Skeletal muscle cell (primary cell): ENCODE results near the gene SORCS3.

ENCODE experiments used
- DNase-seq: peaks from one replicate; pipeline ENCODE4 v3.0.0-alpha.2; 2010; ENCODE audit warnings: low read depth
- H3K4me3 ChIP-seq: 2 replicates; pipeline ENCODE4 v1.5.1; 2011; ENCODE audit warnings: low read depth, mild to moderate bottlenecking, control low read depth, low read length, moderate library complexity

Gene SORCS3

GRCh38 chr10:104809288-104810090 is 168.4 kb downstream of the SORCS3 start:
- peak; percentile 78 for DNase-seq
- H3K4me3 ChIP-seq = no peak overlapping the region

- H3K4me3 ChIP-seq = no peak overlapping the region
- no peak for DNase-seq
These were observed 170.1 kb downstream of the SORCS3 start for GRCh38 chr10:104811166-104811565.

DNA sequence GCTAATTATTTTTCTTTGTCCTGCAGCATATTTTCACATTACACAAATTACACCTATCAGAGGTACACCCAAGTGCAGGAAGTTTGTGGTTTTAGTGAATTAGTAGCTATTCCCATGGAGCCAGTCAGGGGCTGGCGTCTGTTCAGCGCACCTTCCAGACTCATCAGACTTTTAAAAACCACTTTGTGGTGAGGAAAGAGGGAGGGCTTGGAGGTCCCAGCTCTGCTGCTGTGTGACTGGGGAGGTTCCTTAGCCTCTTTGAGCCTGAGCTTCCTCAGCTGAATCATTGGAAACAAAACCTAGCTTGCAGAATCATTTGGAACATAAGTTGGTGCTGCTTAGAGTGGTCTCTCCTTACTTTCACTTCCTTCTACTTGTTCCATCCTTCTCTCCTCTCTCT is 175.4 kb downstream of the SORCS3 start:
- H3K4me3 ChIP-seq = no peak overlapping the region
- no peak for DNase-seq

DNA sequence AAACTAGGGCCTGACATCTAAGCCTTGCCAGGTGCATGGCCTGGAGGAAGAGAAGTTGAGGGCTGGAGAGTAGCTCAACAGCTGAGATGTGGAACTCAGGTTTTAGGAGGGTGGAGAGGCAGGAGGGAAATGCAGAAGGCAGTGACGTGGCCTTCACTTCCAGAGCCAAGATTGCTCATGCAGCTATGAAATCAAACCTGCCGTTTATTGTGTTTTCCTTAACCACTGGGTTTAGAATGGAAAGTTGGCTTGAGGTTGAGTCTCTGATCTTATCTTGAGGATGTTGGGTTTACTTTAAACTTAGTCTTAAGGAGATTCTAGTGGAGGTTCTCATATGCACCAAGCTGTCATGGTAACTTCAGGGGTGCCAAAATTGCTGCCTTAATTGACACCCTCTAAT is 178.6 kb downstream of the SORCS3 start:
- no peak for DNase-seq

DNA sequence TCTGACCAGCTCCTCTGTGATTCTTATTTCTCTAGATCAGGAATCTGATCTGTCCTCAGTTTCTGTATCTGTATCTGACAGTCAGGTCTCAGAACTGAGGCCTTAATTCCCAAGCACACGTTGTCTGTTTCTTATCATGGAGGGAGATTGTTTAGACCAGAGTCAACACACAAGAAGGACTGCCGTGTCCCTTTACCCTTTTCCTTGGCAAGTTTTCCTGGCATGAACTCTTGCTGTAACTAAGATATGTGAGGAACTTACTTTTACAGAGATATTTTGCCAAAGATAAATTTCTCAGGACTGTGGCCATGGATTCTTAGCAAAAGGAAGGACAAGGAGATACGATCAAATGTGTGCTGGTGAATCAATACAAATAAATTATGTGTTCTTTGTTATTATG is 181.0 kb downstream of the SORCS3 start:
- no peak for DNase-seq
- H3K4me3 ChIP-seq = no peak overlapping the region

More for the DNA sequence above, 178.6 kb downstream of the SORCS3 start:
- no peak overlapping the region for H3K4me3 ChIP-seq

DNA sequence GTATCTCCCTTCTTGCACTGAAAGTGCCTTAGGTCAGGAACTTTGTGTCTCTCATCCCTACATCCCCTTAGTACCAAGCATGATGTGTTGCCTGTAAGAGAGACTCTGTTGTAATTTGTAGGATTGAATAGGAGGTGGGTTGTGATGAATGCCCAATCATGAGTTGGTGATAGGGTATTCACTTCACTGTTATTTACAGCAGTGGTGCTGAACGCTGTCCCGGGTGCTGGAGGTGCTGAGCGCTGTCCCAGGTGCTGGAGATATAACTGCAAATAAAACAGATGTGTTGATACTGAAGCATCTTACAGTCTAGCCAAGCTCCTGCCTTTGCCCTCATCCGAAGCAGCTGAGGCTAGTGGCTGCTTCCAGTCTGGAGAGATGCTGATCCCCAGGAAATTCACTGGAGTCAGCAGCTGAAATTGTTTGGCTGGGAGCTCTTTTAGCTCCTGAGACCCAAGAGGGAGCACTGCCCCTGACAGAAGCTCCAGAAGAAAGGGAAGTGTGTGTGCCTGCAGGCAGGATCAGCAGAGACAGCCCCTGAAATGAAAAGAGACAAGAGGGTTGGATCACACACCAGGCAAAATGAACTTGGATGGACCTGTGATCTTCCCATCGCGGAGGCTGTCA is 183.4 kb downstream of the SORCS3 start:
- DNase-seq = peak; percentile 15
- H3K4me3 ChIP-seq = no peak overlapping the region

DNA sequence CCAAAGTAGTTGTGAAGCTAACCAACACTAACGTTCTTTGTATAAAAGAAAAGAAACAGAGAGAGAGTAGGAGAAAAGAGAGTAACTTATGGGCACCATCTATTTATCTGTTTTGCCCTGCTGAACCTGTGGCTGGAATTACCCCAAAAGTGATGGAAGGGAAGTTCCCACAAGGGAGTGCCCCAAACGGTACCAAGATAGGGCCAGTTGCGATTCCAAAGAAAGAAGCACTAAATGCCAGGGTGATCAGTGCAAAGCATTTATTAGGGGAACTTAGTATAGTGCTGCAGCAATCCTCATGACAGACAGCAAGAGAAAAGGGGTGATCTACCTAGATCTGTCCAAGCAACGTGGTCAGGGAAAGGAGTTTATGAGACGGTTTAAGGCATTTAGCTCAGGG is 190.2 kb downstream of the SORCS3 start:
- H3K4me3 ChIP-seq = no peak overlapping the region
- no peak for DNase-seq

DNA sequence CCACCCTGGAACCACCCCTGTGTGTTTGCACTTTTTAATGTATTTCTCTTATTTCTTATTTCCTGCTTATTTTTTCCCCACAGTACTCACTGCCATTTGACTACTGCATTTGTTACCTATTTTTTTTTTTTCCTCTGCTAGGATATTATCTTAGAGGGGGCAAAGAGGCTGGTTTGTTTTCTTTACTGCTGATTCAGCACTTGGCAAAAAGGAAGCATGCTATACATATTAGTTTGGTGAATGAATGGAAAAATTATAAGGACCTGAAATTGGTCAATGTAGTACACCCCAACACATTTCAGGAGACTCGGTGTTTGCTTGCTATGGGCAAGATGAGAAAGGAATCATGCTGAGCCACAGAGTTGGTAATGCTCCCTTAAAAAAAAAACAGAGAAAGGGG is 193.5 kb downstream of the SORCS3 start:
- no peak for DNase-seq
- H3K4me3 ChIP-seq = no peak overlapping the region

DNA sequence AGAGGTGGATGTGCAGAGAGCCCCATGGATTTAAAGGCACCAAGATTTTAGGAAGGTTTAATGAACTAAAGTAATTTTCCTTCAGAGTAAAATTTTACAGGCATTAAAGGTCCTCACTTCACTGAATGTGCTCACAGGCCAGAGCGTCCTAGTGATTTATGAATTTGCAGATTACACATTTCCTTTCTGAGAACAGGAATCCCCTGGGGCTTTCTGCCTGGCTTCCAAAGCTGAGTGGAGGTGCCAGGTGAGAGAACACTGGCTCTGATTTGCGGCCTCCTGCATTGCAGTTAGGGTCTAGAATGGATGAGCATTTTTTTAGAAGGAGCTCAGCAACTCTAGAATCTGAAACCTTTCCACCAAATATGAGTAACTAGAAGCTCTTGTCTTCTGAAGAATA is 194.3 kb downstream of the SORCS3 start:
- DNase-seq = no peak
- no peak overlapping the region for H3K4me3 ChIP-seq

DNA sequence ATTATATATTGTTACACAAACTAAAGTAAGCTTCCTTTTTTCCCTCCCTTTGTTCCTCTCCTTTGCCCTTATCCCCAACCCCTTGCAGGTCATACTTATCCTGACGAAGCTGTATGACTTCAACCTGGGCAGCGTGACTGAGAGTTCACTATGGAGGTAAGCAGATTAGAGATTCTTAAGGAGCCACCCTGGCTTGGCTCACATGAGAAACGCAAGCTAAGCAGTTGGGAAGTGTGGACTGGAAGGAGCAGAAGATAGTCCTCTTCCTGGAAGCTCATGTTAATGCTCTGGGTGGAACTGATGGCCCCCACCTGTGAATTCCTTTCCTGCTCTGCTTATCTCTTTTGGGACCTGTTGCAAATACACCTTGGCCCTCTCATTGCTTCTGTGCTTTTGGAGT is 201.6 kb downstream of the SORCS3 start:
- no peak overlapping the region for H3K4me3 ChIP-seq
- DNase-seq = no peak

DNA sequence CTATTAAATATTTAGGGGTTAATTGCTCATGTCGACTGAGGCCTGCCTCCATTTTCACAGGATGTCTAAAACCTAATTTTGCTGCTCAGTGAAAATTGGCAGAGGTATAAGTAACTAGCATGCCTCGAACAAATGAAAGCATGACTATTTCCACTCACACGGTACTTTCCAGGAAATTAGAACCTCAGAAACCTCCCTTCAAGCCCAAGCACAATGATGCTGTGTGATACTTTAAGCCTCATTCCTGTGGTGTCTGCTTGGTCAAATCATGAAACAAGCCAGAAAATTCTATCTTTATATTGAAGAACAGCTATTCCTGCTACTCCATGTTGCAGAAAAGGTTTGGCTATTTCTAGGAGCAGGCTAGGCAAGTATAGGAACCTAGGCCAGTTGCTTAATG is 203.0 kb downstream of the SORCS3 start:
- no peak overlapping the region for H3K4me3 ChIP-seq
- DNase-seq = no peak

DNA sequence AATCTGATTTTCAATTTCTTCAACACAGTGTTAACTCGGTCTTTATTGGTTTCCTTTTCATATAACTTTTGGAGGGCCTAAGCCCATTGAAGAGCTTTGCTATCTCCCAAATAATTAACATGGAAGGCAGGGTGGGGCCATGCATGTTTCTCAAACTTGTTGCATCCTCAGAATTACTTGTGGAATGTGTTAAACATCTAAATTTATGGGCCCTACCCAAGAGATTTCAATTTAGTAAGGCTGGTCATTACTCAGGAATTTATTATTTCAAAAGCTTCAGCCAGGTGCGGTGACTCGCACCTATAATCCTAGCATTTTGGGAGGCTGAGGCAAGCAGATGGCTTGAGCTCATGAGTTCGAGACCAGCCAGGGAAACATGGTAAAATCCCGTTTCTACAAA is 208.9 kb downstream of the SORCS3 start:
- DNase-seq = no peak
- H3K4me3 ChIP-seq = no peak overlapping the region

- no peak for DNase-seq
- H3K4me3 ChIP-seq = no peak overlapping the region
These were observed 227.0 kb downstream of the SORCS3 start for GRCh38 chr10:104867966-104868598.

GRCh38 chr10:104872691-104873090 is 231.6 kb downstream of the SORCS3 start:
- DNase-seq = no peak
- H3K4me3 ChIP-seq = no peak overlapping the region

GRCh38 chr10:104873161-104873560 is 232.1 kb downstream of the SORCS3 start:
- no peak for DNase-seq
- no peak overlapping the region for H3K4me3 ChIP-seq

DNA sequence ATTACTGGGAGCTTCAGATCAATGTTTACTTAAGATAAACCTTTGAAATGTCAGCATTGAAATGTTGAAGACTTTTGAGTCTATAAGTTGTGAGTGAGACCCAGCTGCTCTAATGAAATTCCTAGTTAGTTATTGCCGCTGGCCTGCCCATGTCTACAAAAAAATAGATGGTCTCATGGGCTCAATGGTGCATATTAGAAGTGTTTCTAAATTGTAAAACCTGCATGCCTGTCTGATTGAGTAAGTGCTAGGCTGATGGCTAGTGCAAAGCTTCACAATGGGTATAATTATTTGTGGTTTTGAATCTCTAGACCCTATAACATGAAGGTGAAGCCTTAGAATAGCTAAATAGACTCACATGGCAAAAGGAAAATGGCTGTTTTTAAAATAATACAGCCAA is 234.5 kb downstream of the SORCS3 start:
- DNase-seq = no peak
- H3K4me3 ChIP-seq = no peak overlapping the region

GRCh38 chr10:104880624-104881398 is 239.7 kb downstream of the SORCS3 start:
- H3K4me3 ChIP-seq = no peak overlapping the region
- no peak for DNase-seq

GRCh38 chr10:104881740-104882139 is 240.7 kb downstream of the SORCS3 start:
- no peak overlapping the region for H3K4me3 ChIP-seq
- DNase-seq = no peak

DNA sequence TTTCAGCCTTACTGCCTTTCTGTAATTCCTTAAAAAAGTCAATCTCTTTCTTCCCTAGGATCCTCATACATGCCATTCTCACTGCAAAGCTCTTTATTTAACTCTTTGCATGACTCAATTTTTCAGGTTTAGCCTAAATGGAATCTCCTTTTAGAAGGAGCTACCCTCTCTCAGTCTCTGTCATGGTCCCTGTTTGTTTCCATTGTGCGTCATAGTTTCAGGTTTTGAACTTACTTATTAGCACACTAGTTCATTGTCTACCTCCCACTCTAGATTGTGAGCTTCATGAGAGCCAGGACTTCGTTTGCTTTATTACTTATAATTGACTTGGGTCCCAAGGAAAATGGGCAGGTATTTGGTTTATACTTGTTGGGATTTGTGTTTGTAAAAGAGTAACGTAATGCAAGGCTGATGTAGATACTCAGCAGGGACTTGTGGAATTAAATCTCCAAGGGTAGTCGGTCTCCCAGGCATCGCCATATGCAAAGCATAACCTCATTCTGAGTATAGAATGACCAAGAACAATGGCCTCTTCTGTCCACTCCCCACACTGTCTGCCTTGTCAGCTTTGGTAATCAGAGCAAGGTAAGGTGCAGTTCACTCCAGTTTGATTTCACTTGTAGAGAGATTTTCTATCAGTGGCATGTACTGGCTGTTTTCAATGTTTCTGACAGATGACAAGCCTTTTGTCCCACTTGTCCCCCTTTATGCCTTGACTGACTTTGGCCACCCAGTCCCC is 252.0 kb downstream of the SORCS3 start:
- no peak for DNase-seq
- no peak overlapping the region for H3K4me3 ChIP-seq
